NCI-H2196 (cell line): ENCODE measurements around the gene LRCH3.
A peak's percentile ranks its signal among the peaks of the same experiment; 100 is the strongest.

Source experiments
- DNase-seq: peaks from one replicate; lab custom pipeline; 2025; ENCODE audit not compliant: unreplicated experiment; lab: John Stamatoyannopoulos, UW

Gene LRCH3

GRCh38 chr3:197791892-197792647 is 1.0 kb downstream of the LRCH3 start:
- DNase-seq: no peak

- no peak for DNase-seq
These were observed 2.2 kb downstream of the LRCH3 start for GRCh38 chr3:197793247-197793646.

- DNase-seq: no peak
These were observed 3.1 kb downstream of the LRCH3 start for GRCh38 chr3:197794115-197794514.

GRCh38 chr3:197795200-197795599 is 4.1 kb downstream of the LRCH3 start:
- no peak for DNase-seq

GRCh38 chr3:197796087-197796486 is 5.0 kb downstream of the LRCH3 start:
- no peak for DNase-seq

- DNase-seq: no peak
These were observed 7.8 kb downstream of the LRCH3 start for GRCh38 chr3:197798863-197799262.

- no peak for DNase-seq
These were observed 9.3 kb downstream of the LRCH3 start for GRCh38 chr3:197800379-197800778.

DNA sequence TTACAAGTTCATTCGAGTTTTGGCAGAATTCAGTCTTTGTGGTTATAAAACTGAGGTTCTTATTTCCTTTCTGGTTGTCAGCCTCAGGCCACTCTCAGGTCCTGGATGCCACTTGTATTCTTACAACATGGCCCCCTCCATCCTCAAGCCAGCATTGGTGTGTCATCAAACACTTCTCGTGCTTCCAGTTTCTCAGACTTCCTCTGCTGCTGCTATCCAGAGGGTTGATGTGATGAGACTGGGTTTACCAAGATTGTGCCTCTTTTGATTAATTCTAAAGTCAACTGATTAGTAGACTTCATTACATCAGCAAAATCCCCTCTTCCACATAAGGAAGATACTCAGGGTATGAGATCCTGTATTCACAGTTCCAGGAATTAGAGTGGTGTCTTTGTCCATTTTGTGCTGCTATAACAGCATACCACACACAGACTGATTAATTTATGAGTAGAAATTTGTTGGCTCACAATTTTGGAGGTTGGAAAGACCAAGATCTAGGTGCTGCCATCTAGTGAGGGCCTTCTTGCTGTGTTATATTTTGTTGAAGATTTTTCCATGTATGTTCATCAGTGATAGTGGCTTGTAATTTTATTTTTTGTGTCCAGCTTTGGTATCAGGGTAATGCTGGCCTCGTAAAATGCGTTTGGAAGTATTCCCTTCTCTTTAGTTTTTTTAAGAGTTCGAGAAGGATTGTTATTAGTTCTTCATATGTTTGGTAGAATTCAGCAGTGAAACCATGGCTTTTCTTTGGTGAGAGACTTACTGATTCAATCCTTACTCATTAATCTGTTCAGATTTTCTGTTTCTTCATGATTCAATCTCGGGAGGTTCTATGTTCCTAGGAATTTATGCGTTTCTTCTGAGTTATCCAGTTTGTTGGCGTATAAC is 11.1 kb downstream of the LRCH3 start:
- DNase-seq: peak; percentile 43

DNA sequence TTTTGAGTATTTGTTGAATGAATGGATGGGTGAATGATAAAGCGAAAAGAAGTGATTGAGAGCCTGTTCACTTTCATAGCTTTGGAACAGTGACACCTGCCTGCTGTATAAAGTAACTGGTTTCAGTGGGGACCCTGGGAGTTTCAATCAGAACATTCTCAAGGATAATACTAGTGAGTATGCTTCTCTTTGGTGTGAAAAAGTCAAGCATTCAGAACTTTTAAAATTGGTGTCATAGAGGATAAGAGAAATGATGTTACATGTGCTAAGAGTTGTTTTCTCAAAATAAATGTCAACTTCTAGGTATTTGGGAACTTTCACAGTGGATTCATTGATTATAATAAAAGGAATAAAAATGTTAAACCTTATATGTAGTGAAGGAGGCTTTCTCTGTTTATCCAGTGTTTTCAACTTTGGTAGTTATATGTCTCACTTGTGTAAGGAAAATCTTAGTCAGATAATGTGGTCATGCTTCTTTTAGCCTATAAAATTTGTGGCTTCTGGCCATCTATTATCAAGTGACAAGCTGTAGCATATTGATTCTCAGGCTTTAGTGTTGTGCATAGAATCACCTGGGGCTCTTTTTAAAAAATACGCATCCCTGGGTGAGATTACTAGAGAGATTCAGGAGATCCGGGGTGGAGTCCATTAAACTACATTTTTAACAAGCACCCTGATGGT is 11.9 kb downstream of the LRCH3 start:
- no peak for DNase-seq

DNA sequence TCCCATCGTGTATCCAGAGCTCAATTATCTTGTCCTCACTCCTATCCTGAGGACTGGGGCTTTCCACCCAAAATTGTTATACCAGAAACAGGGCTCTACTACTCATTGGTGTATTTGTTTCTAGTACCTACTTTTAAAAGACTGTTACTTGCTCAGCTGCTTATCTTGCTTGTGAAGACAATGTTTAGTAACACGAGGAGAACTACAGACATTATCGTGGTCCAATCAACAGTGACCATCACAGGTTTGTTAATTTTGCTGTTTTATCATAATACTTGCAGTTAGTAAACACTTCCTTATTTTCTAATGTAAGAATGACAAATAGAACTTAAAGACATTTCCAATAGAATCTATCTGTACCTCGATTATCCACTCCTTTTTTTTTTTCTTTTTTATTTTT is 13.5 kb downstream of the LRCH3 start:
- DNase-seq: no peak

- no peak for DNase-seq
These were observed 17.0 kb downstream of the LRCH3 start for GRCh38 chr3:197807969-197808587.

- no peak for DNase-seq
These were observed 18.4 kb downstream of the LRCH3 start for GRCh38 chr3:197809356-197810020.

DNA sequence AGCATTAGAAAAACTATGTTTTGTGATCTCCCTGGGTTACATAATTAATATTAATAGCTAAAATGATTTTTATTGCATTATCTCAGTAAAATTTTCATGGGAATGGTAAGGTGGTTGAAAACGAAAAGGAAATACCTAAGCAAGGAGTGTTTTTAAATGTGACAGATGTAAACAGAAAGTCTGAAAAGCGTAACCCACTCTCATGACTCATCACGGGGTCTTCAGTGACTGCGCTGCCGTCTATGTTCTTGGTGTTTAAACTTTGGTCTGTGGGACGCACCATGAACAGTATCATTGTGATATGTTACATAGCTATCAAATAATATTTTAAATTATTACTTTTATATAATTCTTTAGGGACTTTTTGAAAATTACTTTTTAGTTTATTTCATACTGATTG is 19.8 kb downstream of the LRCH3 start:
- DNase-seq: no peak

DNA sequence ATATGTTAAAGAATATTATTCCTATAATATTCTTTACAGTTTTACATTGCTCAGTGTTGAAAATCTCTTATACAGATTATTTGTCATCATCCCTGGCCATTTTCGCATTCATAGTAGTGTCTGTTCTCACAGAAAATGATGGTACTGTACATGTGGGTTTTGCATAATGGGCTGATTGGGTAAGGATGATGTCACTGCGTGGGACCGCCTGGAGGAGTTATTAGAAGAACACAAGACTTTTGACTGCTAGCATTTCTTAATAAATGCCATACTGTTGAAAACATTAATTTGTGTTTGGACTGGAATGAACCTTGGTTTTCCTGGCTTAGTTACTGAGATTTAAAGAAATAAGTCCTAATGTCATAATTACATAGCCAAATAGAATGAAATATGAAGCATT is 20.3 kb downstream of the LRCH3 start:
- no peak for DNase-seq

DNA sequence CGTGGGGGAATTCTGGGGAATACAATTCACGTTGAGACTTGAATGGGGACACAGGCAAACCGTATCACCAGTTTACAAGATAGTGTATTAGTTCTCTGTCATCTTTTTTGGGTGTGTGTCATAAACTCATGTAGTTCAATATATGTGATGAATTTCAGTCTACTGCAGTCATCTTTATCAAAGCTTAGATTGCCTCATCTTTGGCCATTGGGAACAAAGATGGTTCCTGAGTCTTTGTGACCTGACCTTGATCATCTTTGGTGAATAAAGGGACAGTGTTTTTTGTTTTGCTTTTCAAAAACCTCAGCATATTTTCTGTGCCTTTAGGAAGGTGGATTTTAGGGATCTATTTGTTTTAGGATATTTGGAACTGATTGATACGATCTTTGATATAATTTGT is 23.3 kb downstream of the LRCH3 start:
- no peak for DNase-seq

DNA sequence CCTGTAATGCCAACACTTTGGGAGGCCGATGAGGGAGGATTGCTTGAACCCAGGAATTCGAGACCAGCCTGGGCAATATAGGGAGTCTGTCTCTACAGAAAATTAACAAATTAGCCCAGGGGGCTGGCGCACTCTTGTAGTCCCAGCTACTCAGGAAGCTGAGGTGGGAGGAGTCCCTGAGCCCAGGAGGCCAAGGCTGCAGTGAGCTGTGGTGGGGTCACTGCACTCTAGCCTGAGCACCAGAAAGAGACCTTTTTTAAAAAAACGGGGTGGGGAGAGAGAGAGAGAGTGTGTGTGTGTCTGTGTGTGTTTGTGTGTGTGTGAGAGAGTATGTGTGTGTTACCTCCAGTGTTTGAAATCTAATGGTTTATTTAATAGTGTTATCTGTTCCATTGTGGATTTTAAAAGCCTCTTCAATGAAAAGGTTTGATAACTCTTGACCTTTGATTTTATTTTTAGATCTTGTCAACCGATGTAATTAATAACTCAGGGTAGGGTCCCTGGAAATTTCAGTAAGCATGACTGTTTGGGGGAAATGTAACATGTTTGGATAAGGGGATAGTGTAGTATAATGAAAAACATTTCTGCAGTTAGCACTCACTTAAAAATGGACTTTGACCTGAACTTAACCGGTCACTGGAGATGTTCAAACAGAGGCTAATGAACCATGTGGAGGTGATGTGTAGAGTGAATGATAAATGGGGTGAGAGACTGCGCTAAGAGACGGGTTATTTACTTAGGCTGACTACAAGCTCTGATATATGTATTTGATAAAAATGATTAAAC is 29.7 kb downstream of the LRCH3 start:
- no peak for DNase-seq

GRCh38 chr3:197829397-197830045 is 38.5 kb downstream of the LRCH3 start:
- no peak for DNase-seq

DNA sequence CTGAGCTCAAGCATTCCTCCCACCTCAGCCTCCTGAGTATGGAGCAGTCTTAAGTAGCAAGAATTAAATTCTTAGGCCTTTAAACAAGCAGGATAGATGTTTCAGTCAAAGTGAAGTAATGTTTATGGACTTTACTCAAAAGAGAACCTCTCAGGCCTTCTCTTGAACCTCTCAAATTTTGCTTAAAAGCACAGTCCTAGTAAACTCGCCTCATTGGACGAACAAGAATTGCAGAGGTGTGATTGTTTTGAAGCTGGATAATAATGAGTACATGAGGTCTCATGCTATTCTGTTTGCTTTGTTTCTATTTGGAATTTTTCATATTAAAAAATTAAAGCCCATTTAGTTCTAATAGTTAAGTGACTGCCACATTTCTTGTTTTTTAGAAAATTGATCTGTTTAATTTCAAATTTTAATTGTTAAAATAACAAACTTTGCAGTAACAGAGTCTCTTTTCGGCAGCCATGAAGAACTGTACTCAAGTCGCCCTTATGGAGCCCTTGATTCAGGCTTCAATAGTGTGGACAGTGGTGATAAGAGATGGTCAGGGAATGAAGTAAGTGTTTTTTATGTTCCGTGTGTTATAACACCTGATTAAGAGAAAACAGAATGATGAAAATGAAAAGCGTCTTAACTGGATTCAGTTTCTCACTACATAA is 39.4 kb downstream of the LRCH3 start:
- no peak for DNase-seq

- no peak for DNase-seq
These were observed 39.9 kb downstream of the LRCH3 start for GRCh38 chr3:197830967-197831313.
